ENCODE results near the gene FAM180A.

The FAM180A gene

GRCh38 chr7:135712796-135713195, 35.8 kb downstream of the FAM180A start:
- DNase-seq (ENCODE audit: low read depth): peak; percentile 42
- no peak for TF ChIP-seq CTCF (IDR thresholded peaks at IDR 0.05; ENCODE audit: low read length, missing control alignments)
- H3K4me3 ChIP-seq (replicated peaks; ENCODE audit: low read depth, low read length): no peak overlapping the region

- TF ChIP-seq CTCF (IDR thresholded peaks at IDR 0.05; ENCODE audit: low read length, missing control alignments): peak; percentile 20
- no peak overlapping the region for H3K4me3 ChIP-seq (replicated peaks; ENCODE audit: low read depth, low read length)
- DNase-seq (ENCODE audit: low read depth): peak; percentile 28
Measured at GRCh38 chr7:135712182-135712782, 36.3 kb downstream of the FAM180A start.

- no peak for TF ChIP-seq CTCF (IDR thresholded peaks at IDR 0.05; ENCODE audit: low read length, missing control alignments)
- no peak overlapping the region for H3K4me3 ChIP-seq (replicated peaks; ENCODE audit: low read depth, low read length)
Measured at GRCh38 chr7:135711139-135711469, 37.5 kb downstream of the FAM180A start.

GRCh38 chr7:135710417-135711138, 38.0 kb downstream of the FAM180A start:
- H3K4me3 ChIP-seq (replicated peaks; ENCODE audit: low read depth, low read length): no peak overlapping the region
- peak; percentile 45 for TF ChIP-seq CTCF (IDR thresholded peaks at IDR 0.05; ENCODE audit: low read length, missing control alignments)
- no peak for DNase-seq (ENCODE audit: low read depth)

More at GRCh38 chr7:135711139-135711469, 37.5 kb downstream of the FAM180A start:
- no peak for DNase-seq (ENCODE audit: low read depth)

GRCh38 chr7:135709508-135709907, 39.1 kb downstream of the FAM180A start:
- no peak for TF ChIP-seq CTCF (IDR thresholded peaks at IDR 0.05; ENCODE audit: low read length, missing control alignments)
- no peak overlapping the region for H3K4me3 ChIP-seq (replicated peaks; ENCODE audit: low read depth, low read length)
- DNase-seq (ENCODE audit: low read depth): no peak

- no peak for TF ChIP-seq CTCF (IDR thresholded peaks at IDR 0.05; ENCODE audit: low read length, missing control alignments)
- DNase-seq (ENCODE audit: low read depth): no peak
Measured at GRCh38 chr7:135708041-135708440, 40.6 kb downstream of the FAM180A start.

GRCh38 chr7:135707570-135707966, 41.0 kb downstream of the FAM180A start:
- TF ChIP-seq CTCF (IDR thresholded peaks at IDR 0.05; ENCODE audit: low read length, missing control alignments): no peak
- no peak overlapping the region for H3K4me3 ChIP-seq (replicated peaks; ENCODE audit: low read depth, low read length)
- DNase-seq (ENCODE audit: low read depth): no peak

More at GRCh38 chr7:135708041-135708440, 40.6 kb downstream of the FAM180A start:
- H3K4me3 ChIP-seq (replicated peaks; ENCODE audit: low read depth, low read length): no peak overlapping the region
